Measurements from ENCODE around the gene ZDHHC4. TPM values are rescaled to one million over a fixed set of nuclear protein-coding genes. Genes with fewer than 3 reads are reported as not detected.
A peak's percentile ranks its signal among the peaks of the same experiment; 100 is the strongest.

Gene ZDHHC4
- polyA plus RNA-seq, 1 of the 3 experiments (the other 2 are of a cell fraction), result 169 TPM

DNA sequence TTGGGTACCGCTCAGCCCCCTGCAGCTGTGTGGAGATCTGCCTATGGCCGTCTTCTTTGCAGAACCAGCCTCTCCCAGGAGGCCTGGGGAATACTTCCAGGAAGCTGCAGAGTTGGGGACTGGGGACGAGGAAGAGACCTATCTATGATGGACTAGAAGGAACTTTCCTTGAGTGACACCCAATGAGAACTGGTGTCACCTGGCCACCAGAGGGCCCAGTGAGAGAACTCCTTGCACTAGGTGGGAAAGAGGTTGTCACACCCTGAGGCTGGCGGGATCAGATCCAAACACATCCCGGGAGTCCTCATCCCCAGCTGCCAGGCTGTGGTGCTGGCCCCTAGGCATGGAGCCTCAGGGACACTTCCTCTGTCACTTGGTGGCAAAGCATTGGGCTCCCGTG, 21.1 kb upstream of the ZDHHC4 start:
- ChIA-PET POLR2A (no interaction called here), CTCF (interaction anchor here (0.6 to 4.3 kb wide), 3 partner anchors 18 to 47 kb away, joined by 3 to 17 read pairs (median 3); no protein-coding TSS in a partner anchor)
- Histone ChIP-seq H3K4me2 (no peak overlapping the region), H3K27me3 (ENCODE audit: insufficient read depth) (no peaks in the 10 kb centered on the region; the same call in 1 of the 2 replicates), H3F3A (replicated peaks; ENCODE audit: insufficient read depth) (no peaks in the 10 kb centered on the region), H3K79me2 (ENCODE audit: insufficient read depth) (no peaks in the 10 kb centered on the region), H3K9me2 (no peaks in the 10 kb centered on the region), H2AFZ (ENCODE audit: low read depth) (no peak overlapping the region), H4K20me1 (ENCODE audit: insufficient read depth) (no peaks in the 10 kb centered on the region), H3K4me1 (ENCODE audit: control insufficient read depth in 1 of 2, insufficient read depth in 2 of 2, low read depth in 1 of 2, low read length in 1 of 2) (no peaks in the 10 kb centered on the region), H3K27ac (ENCODE audit: low read depth in 2 of 2, low read length in 1 of 2) (no peak overlapping the region), H3K36me3 (replicated peaks in 1 of 2; ENCODE audit: control insufficient read depth in 1 of 2, insufficient read depth in 2 of 2, low read length in 1 of 2) (no peaks in the 10 kb centered on the region), H3K9me3 (no peaks in the 10 kb centered on the region), H3K4me3 (ENCODE audit: low read depth in 2 of 2, low read length in 1 of 2) (no peak overlapping the region), H3K9ac (no peak overlapping the region)
- no peak for DNase-seq
- TF ChIP-seq, protein P1, sequence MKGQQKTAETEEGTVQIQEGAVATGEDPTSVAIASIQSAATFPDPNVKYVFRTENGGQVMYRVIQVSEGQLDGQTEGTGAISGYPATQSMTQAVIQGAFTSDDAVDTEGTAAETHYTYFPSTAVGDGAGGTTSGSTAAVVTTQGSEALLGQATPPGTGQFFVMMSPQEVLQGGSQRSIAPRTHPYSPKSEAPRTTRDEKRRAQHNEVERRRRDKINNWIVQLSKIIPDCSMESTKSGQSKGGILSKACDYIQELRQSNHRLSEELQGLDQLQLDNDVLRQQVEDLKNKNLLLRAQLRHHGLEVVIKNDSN (IDR thresholded peaks at IDR 0.05; ENCODE audit: borderline replicate concordance, low read depth), result no peak
- TF ChIP-seq FOSL2 (IDR thresholded peaks at IDR 0.05; ENCODE audit: borderline replicate concordance, low read depth), result no peak
- TF ChIP-seq RFX5 (IDR thresholded peaks at IDR 0.05; ENCODE audit: low read length), result no peak
- TF ChIP-seq GATA2 (CRISPR knock-in tag; IDR thresholded peaks at IDR 0.05), result no peak
- no peak for TF ChIP-seq ELF1 (IDR thresholded peaks at IDR 0.05)
- TF ChIP-seq RCOR1 (IDR thresholded peaks at IDR 0.05; ENCODE audit: low read length), result no peak
- TF ChIP-seq SIN3A (IDR thresholded peaks at IDR 0.05; ENCODE audit: borderline replicate concordance, low read depth, low read length), result no peak
- TF ChIP-seq, protein P2, sequence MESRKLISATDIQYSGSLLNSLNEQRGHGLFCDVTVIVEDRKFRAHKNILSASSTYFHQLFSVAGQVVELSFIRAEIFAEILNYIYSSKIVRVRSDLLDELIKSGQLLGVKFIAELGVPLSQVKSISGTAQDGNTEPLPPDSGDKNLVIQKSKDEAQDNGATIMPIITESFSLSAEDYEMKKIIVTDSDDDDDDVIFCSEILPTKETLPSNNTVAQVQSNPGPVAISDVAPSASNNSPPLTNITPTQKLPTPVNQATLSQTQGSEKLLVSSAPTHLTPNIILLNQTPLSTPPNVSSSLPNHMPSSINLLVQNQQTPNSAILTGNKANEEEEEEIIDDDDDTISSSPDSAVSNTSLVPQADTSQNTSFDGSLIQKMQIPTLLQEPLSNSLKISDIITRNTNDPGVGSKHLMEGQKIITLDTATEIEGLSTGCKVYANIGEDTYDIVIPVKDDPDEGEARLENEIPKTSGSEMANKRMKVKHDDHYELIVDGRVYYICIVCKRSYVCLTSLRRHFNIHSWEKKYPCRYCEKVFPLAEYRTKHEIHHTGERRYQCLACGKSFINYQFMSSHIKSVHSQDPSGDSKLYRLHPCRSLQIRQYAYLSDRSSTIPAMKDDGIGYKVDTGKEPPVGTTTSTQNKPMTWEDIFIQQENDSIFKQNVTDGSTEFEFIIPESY (IDR thresholded peaks at IDR 0.05; ENCODE audit: borderline replicate concordance, low read depth), result no peak
- 57% methylated on average over 5 of the region's 6 CpGs for WGBS (ENCODE audit: low lambda C conversion rate)

DNA sequence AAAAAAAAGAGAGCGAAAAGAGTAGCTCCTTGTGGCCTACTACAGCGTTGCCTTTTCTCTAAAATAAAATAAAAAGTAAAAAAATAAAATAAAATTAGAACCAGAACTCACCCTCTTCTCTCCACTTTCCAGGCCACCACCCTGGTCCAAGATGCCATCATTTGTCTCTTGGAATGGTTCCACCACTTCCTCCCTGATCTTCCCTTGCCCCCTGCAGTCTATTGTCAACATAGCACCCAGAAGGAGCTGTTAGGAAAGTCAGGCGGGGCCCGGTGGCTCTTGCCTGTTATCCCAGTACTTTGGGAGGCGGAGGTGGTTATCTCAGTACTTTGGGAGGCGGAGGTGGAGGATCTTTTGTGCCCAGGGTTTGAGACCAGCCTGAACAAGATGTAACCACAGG, 18.4 kb upstream of the ZDHHC4 start:
- TF ChIP-seq SMC3 (IDR thresholded peaks at IDR 0.05; ENCODE audit: low read depth, low read length) (peak; percentile 69), MEF2A (IDR thresholded peaks at IDR 0.05; ENCODE audit: borderline replicate concordance, low read depth) (no peak), GABPA (IDR thresholded peaks at IDR 0.05; ENCODE audit: low read depth) (no peak), RAD21 (IDR thresholded peaks at IDR 0.05; ENCODE audit: low read length) (peak; percentile 89), EP300 (IDR thresholded peaks at IDR 0.05; ENCODE audit: borderline replicate concordance in 1 of 2, low read depth in 1 of 2, low read length in 1 of 2) (no peak), TCF12 (IDR thresholded peaks at IDR 0.05) (no peak), JUND (IDR thresholded peaks at IDR 0.05) (no peak), TEAD4 (IDR thresholded peaks at IDR 0.05; ENCODE audit: borderline replicate concordance, insufficient read depth) (no peak)
- TF ChIP-seq, protein P1 (IDR thresholded peaks at IDR 0.05; ENCODE audit: borderline replicate concordance, low read depth), result no peak
- TF ChIP-seq, protein P3, sequence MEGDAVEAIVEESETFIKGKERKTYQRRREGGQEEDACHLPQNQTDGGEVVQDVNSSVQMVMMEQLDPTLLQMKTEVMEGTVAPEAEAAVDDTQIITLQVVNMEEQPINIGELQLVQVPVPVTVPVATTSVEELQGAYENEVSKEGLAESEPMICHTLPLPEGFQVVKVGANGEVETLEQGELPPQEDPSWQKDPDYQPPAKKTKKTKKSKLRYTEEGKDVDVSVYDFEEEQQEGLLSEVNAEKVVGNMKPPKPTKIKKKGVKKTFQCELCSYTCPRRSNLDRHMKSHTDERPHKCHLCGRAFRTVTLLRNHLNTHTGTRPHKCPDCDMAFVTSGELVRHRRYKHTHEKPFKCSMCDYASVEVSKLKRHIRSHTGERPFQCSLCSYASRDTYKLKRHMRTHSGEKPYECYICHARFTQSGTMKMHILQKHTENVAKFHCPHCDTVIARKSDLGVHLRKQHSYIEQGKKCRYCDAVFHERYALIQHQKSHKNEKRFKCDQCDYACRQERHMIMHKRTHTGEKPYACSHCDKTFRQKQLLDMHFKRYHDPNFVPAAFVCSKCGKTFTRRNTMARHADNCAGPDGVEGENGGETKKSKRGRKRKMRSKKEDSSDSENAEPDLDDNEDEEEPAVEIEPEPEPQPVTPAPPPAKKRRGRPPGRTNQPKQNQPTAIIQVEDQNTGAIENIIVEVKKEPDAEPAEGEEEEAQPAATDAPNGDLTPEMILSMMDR (IDR thresholded peaks at IDR 0.05), result peak; percentile 65
- TF ChIP-seq, protein P4, sequence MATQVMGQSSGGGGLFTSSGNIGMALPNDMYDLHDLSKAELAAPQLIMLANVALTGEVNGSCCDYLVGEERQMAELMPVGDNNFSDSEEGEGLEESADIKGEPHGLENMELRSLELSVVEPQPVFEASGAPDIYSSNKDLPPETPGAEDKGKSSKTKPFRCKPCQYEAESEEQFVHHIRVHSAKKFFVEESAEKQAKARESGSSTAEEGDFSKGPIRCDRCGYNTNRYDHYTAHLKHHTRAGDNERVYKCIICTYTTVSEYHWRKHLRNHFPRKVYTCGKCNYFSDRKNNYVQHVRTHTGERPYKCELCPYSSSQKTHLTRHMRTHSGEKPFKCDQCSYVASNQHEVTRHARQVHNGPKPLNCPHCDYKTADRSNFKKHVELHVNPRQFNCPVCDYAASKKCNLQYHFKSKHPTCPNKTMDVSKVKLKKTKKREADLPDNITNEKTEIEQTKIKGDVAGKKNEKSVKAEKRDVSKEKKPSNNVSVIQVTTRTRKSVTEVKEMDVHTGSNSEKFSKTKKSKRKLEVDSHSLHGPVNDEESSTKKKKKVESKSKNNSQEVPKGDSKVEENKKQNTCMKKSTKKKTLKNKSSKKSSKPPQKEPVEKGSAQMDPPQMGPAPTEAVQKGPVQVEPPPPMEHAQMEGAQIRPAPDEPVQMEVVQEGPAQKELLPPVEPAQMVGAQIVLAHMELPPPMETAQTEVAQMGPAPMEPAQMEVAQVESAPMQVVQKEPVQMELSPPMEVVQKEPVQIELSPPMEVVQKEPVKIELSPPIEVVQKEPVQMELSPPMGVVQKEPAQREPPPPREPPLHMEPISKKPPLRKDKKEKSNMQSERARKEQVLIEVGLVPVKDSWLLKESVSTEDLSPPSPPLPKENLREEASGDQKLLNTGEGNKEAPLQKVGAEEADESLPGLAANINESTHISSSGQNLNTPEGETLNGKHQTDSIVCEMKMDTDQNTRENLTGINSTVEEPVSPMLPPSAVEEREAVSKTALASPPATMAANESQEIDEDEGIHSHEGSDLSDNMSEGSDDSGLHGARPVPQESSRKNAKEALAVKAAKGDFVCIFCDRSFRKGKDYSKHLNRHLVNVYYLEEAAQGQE (IDR thresholded peaks at IDR 0.05; ENCODE audit: low read depth, low read length), result no peak
- 39% methylated on average over 6 of the region's 6 CpGs for WGBS (ENCODE audit: low lambda C conversion rate)
- H3K27me3 ChIP-seq (ENCODE audit: insufficient read depth), result peaks cover 2% of the 10 kb centered on the region; the same call in 1 of the 2 replicates
- H3K4me3 ChIP-seq (ENCODE audit: low read depth in 2 of 2, low read length in 1 of 2), result no peak overlapping the region
- H3K79me2 ChIP-seq (ENCODE audit: insufficient read depth), result no peaks in the 10 kb centered on the region
- H3K9me3 ChIP-seq, result no peaks in the 10 kb centered on the region
- H3K9me2 ChIP-seq, result no peaks in the 10 kb centered on the region
- H2AFZ ChIP-seq (ENCODE audit: low read depth), result no peak overlapping the region; the same call in 1 of the 2 replicates
- ChIA-PET CTCF (interaction anchor here (0.5 to 5.0 kb wide), 28 partner anchors 9 to 187 kb away, joined by 3 to 76 read pairs (median 4); partner anchors contain the start of gene INTS15), POLR2A (interaction anchor here (0.6 to 0.8 kb wide), 3 partner anchors 17 to 63 kb away, joined by 3 to 4 read pairs (median 3); no protein-coding TSS in a partner anchor)
- peak; percentile 88 for DNase-seq
- H4K20me1 ChIP-seq (ENCODE audit: insufficient read depth), result no peaks in the 10 kb centered on the region
- H3K27ac ChIP-seq (ENCODE audit: low read depth in 2 of 2, low read length in 1 of 2), result no peak overlapping the region
- H3K4me1 ChIP-seq (ENCODE audit: control insufficient read depth in 1 of 2, insufficient read depth in 2 of 2, low read depth in 1 of 2, low read length in 1 of 2), result no peaks in the 10 kb centered on the region
- H3F3A ChIP-seq (replicated peaks; ENCODE audit: insufficient read depth), result no peaks in the 10 kb centered on the region
- no peaks in the 10 kb centered on the region for H3K36me3 ChIP-seq (replicated peaks in 1 of 2; ENCODE audit: control insufficient read depth in 1 of 2, insufficient read depth in 2 of 2, low read length in 1 of 2)
- H3K9ac ChIP-seq, result no peak overlapping the region
- no peak overlapping the region for H3K4me2 ChIP-seq
